Ureter (tissue), 1 donor: Measurements from ENCODE around the gene EXOC6B. TPM values are rescaled to one million over a fixed set of nuclear protein-coding genes. Genes with fewer than 3 reads are reported as not detected.

Source experiments
- DNase-seq: peaks from one replicate; pipeline ENCODE4 v3.0.0-alpha.2; 2020; ENCODE audit warnings: low spot score
- total RNA-seq: library from RNA; stranded (reverse); gene quantifications from one replicate; pipeline ENCODE4 v1.2.4, GENCODE V29; 2023
- donor health status: DM: yes; HTN: yes; CAD: no.

Gene EXOC6B
- total RNA-seq, 1 donor from 2014 or later: 84.8 TPM

DNA sequence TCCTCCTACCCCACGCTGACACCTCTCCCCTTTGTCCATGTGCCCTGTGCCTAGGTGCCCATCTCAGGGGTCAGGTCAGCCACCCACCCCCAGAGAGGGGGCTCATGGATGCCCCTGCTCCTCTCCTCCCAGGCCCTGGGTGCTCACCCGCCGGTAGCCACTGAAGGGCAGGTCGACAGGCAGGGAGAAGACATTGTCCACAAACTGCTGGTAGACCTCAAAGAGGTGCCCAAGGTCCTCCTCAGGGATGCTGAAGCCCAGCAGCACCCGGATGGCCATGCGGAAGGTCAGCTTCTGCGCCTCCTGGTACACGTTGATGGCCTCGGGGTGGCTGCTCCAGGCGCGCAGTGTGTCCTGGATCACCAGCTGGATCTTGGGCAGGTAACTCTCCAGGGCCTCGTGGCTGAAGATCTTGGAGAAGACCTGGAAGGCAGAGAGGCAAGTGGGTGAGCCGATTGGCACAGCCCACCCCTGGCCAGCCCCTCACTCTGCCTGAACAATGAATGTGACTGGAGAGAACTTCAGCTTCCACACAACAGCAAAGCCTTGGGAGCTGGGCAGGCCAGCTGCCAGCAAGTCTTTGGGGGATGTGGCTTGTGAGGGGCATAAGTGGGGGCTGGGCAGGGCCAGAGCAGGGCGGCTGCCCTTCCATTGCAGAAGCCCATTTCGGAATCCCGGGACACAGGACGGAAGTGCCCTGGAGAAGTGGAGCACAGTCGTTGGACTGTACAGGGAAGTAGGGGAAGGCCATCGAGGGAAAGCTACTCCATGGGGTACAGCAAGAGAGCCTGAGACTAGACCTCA lies 690.6 kb downstream of the EXOC6B start:
- no peak for DNase-seq

DNA sequence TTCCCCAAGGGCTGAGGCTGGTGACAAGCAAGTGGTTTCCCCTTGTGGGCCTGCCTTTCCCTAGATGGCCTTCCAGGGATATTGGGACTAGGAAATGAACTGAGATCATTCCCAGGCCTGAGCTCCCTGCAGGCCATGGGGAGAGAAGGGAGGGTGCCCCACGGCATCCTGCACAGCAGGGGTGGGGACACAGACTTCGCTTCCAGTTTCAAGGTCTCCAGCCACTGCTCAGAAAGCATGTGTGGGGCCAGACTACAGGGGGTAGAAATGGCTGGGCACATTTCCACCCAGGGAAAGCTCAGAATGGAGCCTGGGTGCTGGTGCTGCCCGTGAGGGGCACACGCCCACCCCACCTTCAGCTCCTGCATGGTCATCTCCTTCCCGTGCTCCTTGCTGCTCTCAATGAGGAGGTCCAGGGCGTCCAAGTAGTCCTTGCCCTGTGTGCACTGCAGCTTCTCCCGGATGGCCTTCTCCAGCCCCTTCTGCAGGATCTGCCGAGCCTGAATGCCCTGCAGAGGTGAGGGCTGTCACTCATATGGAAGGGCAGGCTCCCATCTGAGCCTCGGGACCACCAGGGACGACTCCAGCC lies 691.3 kb downstream of the EXOC6B start:
- no peak for DNase-seq

DNA sequence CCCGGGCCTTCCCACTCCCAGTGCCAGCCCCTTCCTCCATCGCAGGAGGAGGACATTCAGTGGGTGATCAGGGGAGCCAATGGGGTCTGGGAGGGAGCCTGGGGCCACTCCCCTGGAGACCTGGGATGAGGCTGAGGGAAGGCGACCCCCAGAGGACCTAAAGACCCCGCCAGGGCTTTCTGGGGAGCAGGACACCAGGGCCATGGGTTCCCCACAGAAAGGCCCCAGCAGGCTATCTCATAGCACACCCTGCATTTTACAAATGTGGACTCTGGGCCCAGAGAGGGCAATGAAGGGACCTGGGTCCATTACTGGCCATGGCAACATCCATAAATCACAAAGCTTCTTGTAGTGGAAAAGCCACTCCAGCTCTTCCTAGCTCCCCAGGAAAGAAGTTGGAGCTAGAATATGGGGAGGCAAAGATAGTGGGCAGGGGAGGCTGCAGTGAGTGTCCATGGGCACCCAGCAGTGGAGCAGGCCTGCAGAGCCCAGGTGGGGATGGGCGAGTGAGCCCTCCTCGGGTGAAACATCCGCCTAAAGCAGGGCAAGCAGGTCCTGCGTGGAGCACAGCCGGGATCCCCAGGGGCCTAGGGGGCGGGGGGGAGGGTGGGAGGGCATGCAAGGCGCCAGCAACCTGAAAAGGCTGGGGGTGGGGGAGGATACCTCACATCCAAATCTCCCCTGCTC lies 692.0 kb downstream of the EXOC6B start:
- no peak for DNase-seq

DNA sequence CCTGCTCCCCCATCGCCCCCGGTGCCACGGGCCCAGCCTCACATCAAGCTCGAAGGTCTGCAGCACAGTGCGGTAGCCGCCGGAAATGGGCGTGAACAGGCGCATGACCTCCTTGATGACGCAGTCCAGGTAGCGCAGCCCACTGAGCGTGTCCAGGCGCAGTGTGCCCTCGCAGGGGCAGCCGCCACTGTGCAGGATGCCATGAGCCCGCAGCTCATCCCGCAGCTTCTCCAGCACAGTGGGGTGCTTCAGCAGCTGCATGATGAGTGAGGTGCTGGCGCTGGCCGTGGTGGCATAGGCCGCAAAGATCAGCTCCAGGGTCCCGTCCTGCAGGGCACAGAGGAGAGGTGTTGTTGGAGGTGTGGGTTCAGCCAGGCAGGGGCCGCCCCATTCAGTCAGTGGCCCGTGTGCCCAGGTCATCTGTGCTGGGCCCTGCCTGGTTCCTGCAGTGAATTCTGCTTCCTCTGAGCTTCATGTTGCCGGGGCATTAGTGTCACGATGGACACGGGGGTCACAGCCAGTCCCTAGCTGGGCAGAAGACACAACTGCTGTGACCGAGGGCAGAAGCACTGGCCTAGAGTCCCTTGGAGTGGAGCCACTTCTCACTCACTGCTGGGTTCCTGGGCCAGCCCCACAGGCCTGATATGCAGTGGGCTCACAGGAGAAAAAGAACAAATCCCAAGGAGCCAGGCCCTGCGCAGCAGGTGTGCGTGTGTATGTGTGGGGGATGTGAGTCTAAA lies 692.7 kb downstream of the EXOC6B start:
- DNase-seq: no peak

DNA sequence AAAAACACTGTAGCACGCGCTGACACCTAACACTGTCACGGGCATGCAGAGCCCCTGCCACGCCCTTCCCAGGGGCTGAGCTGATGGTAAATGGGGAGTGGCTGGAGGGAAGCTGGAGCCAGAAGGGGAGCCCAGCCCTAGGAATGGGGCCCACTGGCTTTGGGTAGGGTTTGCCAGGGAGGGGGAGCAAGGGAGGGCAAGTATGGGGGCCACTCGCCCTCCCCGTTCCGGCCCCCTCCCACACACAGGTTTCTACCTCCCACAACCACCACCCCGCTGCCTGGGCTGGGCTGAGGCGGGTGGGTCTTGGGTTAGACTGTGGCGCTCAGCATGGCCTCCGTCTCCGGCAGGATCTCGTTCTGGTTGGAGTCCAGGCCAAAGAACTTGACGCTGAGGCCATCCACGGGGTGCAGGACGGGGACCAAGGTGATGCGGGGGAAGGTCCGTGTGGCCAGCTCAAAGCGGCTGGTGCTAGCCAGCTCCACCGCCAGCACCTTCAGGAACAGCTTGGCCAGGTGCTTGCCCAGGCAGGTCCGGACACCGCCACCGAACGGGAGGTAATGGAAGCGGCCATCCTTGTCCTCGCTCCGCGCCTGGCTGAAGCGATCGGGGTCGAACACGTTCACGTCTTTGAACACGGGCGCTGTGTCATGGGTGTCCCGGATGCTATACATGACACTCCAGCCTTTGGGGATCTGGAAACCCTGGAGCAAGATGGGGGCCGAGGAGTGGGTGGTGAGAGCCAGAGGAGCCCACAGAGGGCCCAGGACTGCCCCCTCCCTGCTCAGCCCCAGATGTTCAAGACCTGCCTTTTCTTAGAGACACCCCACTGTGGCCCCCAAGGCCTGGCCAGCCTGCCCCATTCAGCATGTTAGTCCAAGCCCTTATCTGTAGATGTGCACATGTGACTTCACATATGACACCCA lies 693.7 kb downstream of the EXOC6B start:
- peak; percentile 39 for DNase-seq

DNA sequence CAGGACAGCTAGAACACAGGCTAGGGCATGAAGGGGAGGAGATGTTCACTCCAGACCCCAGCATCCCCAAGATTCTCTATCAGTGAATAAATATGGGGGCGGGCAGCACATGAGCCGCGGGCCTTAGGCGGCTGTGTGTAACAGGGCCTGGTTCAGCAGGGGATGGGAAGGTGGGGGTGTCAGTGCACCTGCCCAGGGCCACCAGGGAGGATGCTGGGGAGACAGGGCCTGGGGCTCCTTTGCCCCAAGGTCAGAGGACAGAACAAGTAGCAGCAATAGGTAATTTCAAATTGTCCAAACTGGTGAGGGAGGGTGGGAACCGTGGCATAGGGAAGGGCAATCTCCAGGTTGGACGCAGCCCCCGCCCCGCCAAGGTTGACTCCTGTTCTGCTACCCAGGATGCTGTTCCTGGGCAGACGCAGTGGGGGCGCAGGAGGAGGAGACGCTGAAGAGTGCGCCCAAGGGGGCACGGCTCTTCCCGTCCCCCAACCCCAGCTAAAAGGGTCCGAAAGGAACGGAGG lies 694.4 kb downstream of the EXOC6B start:
- DNase-seq: peak; percentile 34

DNA sequence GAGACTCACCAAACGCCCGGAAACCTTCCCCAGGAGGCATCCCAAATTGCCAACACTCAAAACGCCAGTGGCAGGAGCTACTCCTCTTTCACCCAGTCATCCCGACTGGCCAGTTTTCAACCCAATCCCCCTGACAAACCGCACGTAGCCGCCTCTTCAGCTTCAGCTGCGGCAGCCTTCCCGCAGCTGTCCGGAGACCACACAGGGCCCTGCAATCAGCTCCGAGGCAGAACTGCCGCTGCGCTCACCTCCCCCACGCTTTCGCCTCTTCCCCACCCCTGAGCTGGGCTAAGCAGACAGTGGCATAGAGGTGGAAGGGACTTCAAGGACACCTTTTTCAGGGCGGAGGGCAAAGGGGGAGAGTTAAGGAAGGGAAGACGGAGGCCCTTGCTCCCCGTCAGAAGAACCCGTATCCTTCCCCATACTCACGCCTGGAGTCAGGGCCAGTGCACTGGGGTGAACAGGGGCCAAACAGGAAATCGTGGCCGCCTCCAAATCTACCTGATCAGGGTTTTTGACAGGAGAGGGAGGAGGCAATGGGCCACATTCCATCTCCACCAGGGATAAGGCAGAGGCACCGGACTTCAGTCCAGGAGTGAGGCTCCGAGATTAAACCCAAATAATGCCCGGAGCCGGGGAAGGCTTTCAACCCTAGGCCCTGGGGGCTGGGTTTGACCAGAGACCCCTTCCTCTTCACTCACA lies 695.0 kb downstream of the EXOC6B start:
- peak; percentile 34 for DNase-seq

DNA sequence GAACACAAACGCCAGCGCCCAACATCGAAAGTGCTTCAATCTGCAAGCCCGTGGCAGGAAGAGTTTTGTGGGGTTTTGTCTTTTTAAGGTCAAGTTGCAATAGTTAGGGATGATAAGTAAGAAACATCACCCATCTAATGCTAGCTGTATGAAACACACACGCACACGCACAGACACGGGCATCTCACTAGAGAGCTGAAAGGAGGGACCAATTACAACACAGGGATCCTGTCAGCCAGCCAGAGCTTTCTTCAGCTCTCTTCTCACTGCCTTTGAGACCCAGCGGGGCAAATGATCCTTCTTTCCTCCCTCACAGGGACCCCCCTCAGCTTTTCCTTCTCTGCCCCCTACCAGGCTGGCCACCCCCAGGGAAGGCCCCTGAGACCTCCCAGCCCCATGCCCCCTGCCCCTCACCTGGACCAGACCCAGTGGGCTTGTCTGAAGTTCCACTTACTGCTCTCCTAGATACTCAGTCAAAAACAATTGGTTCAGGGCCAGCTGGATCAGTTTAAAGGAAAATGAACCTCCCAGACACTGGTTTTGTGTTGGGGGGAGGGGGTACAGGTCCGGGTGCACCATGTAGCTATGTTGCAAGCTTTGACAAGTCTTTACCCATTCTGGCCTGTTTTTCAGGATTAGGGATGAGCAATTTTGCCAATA lies 696.0 kb downstream of the EXOC6B start:
- peak; percentile 31 for DNase-seq

DNA sequence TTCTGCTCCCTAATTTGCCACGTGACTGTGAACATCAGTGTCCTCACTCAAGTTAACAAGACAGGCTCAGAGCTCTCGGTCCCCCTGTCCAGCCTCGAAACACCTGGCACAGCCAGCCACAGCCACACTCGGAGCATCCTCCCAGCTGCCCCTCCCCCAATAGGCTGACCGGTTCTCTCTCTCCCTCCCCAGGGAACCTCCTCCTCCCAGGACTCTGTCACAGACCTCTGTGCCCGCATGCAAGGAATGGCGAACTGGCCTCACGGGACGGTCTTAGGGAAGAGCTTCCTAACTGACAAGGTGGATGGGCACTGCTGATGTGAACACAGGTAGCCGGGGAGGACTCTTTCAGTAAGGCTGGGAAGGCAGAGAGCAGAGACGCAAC lies 697.0 kb downstream of the EXOC6B start:
- DNase-seq: peak; percentile 32

DNA sequence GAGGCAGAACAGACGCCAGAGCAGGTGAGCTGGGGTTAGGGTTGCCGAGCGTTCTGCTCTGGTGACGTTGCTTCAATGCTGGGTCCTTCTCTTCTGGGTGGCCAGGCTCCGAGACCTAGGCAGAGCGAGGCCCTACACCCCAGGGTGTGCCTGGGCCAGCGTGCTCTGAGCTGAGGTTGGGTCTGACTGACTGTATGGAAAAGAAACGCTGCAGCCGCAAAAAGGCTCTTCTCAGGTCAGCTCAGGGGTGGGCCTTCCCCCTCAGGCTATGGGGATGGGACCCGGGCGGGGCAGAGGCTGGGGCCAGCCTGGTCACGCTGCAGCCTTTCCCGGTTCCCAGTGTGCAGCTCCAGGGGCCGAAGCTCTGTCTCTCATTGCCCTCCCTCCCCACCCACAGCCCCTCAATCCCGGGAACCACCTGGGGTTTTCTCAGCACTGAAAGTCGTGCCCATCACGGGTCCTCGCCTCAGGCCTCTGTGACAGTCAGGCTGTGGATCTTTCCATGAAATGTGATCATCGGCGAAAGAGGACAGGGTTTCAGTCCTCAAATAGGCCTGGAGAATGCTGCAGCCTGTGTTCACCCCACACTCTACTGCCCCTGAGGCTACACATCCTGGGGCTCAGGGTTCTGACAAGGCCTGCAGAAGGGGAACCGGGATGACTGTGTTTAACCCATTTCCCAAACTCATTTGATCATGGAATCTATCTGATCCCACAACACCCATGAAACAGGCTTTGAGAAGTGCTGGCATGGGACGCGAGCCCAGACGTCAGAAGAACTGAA lies 697.6 kb downstream of the EXOC6B start:
- peak; percentile 38 for DNase-seq

DNA sequence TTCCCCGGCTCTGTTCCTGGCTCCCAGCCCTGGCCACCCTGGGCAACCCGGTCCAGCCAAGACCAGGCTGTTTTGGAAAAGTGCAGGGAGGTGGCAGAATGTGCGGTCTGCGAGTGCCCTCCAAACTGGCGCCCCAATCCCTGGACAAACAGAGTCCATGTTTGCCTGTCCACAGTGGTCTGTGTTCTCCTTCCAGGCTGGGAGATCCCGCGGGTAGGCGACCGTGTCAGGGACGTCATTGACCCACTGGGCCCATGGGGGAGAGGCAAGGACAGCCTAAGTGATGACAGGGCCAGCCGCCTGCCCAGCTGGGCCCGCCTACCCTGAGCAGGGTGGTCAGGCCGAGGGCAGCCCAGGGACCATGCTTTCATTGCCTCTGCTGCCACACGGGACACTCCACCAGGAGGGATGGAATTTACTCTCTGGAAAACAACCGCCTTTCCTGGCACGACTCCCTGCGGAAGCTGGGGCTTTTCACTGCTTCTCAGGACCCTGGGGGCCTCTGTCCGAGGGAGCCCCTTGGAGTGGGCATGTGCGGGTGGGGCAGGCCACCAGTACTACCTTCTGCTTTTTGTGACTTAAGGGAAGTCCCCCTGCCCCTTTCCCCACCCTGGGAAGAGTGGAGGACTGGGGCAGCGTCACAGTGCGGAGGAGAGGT lies 698.3 kb downstream of the EXOC6B start:
- peak; percentile 38 for DNase-seq

DNA sequence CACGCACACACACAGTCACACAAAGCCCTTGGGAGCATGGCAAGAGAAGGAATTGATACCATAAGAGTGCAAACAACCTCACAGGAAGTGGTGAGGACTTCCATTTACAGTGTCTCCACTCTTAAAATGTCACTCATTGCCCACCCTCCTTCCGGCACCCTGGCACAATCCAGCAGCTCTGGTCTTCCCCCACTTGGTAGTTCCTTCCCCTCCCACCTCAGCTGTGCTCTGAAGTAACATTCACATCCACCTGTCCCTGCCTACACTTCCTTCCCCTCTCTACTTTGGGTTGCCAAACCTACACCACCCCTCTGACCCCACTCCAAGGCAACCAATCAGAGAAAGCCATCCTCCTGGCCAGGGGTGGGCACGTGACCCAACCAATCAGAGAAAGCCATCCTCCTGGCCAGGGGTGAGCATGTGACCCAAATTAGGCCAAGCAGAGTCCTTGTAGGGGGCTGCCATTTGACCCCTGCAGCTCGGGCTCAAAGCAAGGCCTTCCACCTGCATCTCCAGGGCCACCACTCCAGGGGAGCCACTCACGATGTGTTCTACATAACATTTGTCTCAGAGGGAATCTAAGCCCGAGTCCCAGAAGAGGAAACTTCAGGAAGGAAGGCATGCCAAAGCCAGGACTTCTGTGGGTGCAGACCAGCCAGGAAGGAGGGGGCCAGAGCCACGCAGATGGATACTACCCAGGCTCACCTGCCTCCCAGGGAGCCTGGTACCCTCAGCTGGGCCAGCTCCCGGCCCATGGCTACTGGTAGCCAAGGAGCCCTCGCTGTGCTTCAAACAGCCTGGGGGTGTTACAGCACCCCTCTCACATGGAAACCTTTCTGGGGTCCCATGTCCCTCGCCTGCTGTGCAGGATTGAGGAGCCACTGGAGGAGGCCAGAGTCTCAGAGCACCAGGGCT lies 699.4 kb downstream of the EXOC6B start:
- no peak for DNase-seq

Other genes with a start within 250 kb of the EXOC6B start
- gene SPR, start 61.4 kb upstream of the EXOC6B start, total RNA-seq: 17.1 TPM
- not detected for gene EMX1, start 91.5 kb upstream of the EXOC6B start, total RNA-seq
- gene SFXN5, start 245.7 kb upstream of the EXOC6B start, total RNA-seq: 28.6 TPM